Measurements from ENCODE around the gene MICU1.
"Not testable (repeated sequence)": the region's sequence is repeated elsewhere in the genome, so short reads cannot be mapped to it uniquely, and the experiment has no call there.

- TF ChIP-seq CSDC2 (CRISPR knock-in tag; IDR thresholded peaks at IDR 0.05); ZFP30 (CRISPR knock-in tag; IDR thresholded peaks at IDR 0.05); TCF4 (CRISPR knock-in tag; IDR thresholded peaks at IDR 0.05; ENCODE audit: borderline replicate concordance); SNAI2 (CRISPR knock-in tag; IDR thresholded peaks at IDR 0.05); ZFP3 (CRISPR knock-in tag; IDR thresholded peaks at IDR 0.05); ARNTL (CRISPR knock-in tag; IDR thresholded peaks at IDR 0.05; ENCODE audit: borderline replicate concordance, low read depth); PPARA (CRISPR knock-in tag; IDR thresholded peaks at IDR 0.05; ENCODE audit: borderline replicate concordance); ZNF8 (CRISPR knock-in tag; IDR thresholded peaks at IDR 0.05): not testable (repeated sequence)
Measured at GRCh38 chr10:72430936-72431335, 194.9 kb downstream of the MICU1 start.
